ENCODE data around the gene EPB41L1.

The EPB41L1 gene

DNA sequence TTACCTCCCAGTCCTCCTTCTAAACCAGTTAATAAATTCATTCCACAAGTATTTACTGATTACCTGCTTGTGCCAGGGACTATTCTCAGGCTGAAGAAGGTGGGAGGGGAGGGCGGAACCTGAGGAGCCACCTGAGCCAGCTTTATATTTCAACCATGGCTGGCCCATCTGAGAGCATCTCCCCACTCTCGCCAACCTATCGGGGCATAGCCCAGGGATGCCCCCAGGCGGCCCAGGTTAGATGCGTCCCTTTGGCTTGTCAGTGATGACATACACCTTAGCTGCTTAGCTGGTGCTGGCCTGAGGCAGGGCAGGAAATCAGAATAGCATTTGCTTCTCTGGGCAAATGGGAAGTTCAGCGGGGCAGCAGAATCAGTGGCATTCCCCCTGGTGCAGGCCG lies 76.8 kb downstream of the EPB41L1 start:
- DNase-seq = no peak

DNA sequence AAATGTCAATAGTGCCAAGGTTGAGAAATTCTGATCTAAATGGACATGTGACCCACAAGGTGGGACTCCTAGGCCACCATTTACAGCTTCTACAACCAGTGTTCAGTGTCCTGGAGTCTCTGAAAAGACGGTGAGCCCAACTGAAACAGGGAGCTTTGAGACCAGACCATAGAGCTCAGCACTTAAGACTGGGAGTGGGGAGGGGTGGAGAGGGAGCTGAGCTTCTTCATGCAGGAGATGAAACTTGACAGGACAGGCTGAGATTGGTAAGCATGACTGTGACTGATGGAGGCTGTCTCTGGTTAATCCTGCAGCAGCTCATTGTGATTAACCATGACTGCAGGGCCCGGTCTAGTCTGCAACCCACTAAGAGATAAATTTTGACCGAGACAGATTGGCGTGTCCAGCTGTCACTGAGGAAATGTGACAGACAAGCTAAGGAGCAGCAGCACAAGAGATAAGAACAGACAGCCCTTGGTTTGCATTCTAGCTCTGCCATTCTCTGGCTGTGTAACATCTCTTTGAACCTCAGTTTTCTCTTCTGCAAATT lies 80.3 kb downstream of the EPB41L1 start:
- no peak for DNase-seq

- peak; percentile 62 for DNase-seq
These were observed 81.6 kb downstream of the EPB41L1 start, which contains the start of gene AAR2 for GRCh38 chr20:36235892-36236785. TSS of gene AAR2 (plus strand) at chr20:36236478. CDS start at chr20:36239869, 3,391 bp downstream.

DNA sequence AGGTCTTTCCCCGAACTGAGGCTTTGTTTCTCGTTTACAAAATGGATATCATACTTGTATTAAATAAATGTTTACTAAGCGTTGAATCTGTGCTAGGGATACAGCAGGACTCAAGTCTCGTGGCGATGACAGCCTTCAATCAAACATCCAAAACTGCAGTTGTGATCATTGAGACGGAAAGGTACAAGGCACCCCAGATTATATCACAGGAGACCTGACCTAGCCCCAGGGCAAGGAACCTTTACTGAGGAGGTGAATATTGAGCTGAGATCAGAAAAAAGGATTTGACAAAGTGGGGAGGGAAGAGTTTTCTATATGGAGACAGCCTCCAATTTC lies 82.2 kb downstream of the EPB41L1 start:
- no peak for DNase-seq

DNA sequence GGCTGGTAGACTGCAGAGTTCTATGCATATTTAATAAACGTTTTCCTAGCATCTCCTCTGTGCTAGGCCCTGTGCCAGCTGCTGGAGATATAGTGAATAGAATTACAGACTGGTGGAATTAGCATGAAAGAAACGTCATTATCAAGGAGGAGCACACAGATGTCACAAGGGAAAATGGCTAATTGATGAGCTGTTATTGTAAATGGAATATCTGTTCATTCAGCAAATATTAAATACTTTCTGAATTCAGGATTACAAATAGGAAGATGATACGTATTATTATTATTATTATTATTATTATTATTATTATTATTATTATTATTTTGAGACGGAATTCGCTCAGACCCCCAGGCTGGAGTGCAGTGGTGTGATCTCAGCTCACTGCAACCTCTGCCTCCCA lies 82.9 kb downstream of the EPB41L1 start:
- DNase-seq = no peak

DNA sequence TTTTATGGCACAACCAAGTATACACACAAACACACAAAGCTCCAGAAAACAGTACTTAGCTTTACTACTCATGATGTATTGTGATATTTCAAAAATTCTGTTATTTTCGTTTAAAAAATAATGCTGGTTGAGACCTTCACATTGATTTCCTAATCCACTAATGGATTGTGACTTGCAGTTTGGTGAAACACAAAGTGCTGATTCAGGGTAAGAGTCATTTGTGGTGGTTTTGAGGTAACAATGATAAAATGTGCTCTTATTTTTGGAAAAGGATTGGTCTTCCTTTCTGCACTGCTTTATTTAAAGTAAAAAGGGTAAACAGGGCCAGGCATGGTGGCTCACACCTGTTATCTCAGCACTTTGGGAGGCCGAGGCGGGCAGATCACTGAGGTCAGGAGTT lies 83.6 kb downstream of the EPB41L1 start:
- DNase-seq = no peak

GRCh38 chr20:36238760-36239159 lies 84.2 kb downstream of the EPB41L1 start:
- DNase-seq = no peak

GRCh38 chr20:36240076-36240475 lies 85.5 kb downstream of the EPB41L1 start:
- DNase-seq = no peak

- no peak for DNase-seq
These were observed 87.1 kb downstream of the EPB41L1 start for GRCh38 chr20:36241678-36242077.

DNA sequence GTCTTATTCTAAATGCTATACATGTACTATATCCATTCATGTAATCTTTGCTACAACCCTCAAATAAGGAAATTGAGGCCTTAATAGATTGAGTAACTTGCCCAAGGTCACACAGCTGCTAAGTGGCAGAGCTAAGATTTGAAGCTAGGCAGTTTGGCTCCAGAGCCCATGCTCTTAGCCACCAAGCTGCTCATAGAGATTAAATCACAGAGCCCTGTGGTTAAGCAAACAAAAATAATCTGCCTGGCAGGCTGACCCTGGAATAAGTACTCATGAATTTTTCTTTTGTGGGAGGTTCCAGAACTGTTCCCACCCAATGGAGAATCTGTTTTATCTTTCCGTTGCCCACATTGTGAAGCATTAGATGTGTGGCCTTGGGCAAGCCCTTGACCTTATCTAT lies 89.2 kb downstream of the EPB41L1 start:
- DNase-seq = no peak

GRCh38 chr20:36246401-36246800 lies 91.9 kb downstream of the EPB41L1 start:
- no peak for DNase-seq

- no peak for DNase-seq
These were observed 94.3 kb downstream of the EPB41L1 start for GRCh38 chr20:36248836-36249235.

GRCh38 chr20:36249450-36249849 lies 94.9 kb downstream of the EPB41L1 start:
- DNase-seq = no peak

DNA sequence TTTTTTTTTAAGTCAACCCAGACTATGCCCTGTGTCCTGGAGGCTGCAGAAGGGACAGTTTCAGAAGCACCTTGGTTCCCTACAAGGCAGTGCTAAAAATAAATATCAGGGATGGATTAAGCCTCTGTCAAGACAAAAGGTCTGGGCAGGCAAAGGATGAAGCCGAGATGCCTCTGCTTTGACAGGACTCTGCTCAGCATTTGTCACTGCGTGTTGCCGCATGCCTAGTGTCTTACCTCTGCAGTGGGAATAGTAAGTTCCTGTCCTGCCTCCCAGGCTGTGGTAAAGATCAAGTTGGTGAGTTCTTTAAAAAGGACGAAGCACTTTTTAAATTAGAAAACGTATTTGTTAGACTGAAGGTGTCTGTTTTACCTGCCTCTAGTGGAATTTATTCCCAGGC lies 96.9 kb downstream of the EPB41L1 start:
- DNase-seq = no peak

DNA sequence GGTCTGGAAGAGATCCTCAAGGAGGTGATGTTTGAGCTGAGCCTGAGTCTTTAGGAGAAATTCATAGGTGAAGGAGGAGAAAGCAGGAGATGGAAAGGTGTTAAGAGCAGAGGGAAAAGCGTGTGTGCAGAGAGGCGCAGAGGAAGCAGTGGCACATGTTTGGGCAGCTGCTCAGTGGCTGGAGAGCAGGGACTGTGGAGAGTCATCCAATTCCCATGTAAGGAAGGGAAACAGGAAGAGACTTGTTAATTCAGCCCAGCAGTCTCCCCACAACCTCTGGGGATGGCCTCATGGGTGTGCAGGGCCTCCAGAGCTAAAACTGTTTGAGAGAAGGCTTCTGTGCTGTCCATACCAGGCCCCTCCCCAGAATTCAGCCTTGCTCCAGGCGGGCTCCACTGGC lies 98.0 kb downstream of the EPB41L1 start:
- no peak for DNase-seq

DNA sequence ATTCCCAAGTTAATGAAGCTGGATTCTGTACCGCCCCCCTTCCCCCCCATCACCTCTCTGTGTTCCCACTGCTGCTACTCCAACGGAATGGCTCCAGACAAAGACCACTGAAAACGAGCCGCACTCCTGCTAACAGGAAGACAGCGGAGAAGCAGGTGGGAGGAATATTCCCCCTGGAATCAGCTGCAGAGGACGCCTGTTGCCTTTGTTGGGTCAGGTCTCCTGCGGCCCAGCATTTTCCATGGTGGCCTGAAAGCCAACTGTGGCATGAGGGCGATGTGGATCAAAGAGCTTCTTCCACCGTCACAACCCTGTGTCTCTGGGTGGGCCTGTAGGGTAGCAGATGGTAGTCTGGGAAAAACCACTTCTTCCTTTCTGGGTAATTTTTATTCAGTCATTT lies 98.5 kb downstream of the EPB41L1 start:
- DNase-seq = no peak

DNA sequence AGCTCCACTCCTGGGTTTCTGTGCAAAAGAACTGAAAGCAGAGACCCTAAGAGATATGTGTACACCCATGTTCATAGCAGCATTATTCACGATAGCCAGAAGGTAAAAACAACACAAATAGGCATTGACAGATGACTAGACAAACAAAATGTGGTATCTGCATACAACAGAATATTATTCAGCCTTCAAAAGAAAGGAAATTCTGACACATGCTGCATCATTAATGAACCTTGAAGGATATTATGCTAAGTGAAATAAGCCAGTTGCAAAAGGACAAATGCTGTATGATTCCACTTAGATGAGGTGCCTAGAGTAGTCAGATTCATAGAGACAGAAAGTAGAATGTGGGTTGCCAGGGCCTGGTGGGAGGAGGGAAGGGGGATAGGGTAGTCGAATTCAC lies 99.5 kb downstream of the EPB41L1 start:
- DNase-seq = no peak

DNA sequence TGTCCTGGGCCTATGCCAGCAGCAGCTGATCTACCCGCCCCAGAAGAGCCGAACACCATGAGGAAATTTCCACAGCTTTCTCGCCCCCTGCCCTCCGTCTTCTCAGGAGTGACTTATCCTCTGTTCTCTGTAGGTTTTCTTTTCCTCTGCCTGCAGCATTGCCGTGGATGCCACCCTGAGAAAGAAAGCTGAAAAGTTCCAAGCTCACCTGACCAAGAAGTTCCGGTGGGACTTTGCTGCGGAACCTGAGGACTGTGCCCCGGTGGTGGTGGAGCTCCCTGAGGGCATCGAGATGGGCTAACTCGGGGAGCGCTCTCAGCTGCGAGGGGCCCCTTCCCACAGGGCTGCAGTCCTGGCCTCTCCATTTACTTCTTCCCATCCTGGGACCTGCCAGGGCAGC lies 100.9 kb downstream of the EPB41L1 start:
- DNase-seq = no peak

DNA sequence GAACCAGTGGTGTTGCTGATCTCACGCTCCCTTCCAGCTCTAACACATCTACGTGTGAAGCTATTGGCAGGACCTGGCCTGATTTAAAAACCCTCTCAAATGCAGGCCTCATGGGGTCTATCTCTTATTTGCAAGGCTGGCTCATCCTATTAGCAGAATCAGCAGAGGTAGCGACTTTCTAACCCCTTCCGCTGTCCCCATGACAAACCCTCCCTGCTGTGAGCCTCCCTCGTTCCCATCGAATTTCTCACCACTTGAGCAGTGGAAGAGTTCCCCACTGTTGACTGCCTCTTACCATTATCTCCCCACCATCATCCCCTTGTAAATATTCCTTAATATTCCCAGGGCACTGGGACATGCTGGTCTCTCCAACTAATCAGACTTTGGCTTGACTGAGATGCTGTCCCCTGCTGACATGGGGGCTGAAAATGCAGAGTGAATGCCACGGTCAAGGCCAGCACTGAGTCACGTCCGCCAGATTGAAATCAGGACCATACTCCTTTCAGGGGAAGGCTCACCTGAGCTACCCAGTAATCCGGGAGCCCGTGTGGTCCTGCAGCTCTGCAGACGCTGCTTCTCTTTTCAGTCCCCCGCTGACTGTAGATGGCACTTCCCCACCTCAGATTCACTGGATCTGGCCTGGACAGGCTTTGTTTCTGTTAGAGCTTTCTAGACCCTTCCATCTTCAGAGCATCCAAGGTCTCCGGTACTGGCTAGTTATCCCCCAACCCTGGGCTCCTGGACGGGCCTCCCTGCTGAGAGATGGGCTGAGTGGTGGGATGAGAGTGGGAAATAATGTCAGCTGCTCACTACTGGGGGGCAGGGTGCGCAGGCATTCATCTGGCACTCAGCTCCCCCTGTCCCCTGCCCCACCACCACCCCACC lies 104.9 kb downstream of the EPB41L1 start:
- DNase-seq = no peak

GRCh38 chr20:36260316-36260715 lies 105.8 kb downstream of the EPB41L1 start:
- no peak for DNase-seq

- no peak for DNase-seq
These were observed 107.0 kb downstream of the EPB41L1 start for GRCh38 chr20:36261389-36262105.

GRCh38 chr20:36262440-36262839 lies 107.9 kb downstream of the EPB41L1 start:
- DNase-seq = no peak
